CD4-positive, alpha-beta memory T cell (primary cell): Measurements from ENCODE around the gene LSM4. TPM values are rescaled to one million over a fixed set of nuclear protein-coding genes. Genes with fewer than 3 reads are reported as not detected.
A peak's percentile ranks its signal among the peaks of the same experiment; 100 is the strongest.

Experiments
- CTCF ChIA-PET: fragments of 350-600 bp; sonication (Branson Sonifier 250); formaldehyde crosslinking; loops from one replicate; lab custom pipeline; 2021; ENCODE audit warnings: inconsistent platforms; ENCODE audit not compliant: partially characterized antibody; lab: Charles Lee
- POLR2A ChIA-PET: fragments of 350-600 bp; sonication (Branson Sonifier 250); formaldehyde crosslinking; loops from one replicate; lab custom pipeline; 2021; ENCODE audit not compliant: partially characterized antibody; lab: Charles Lee
- DNase-seq, 5 donors: peaks; one replicate each; pipeline versions ENCODE4 v3.0.0 to v3.0.0-alpha.2; 2020 to 2022; ENCODE audit warnings: mixed read lengths in 1 of 5
- H3K27ac ChIP-seq: one replicate; pipeline ENCODE4 v1.7.0; 2013; ENCODE audit warnings: low read depth, low read length
- H3K27me3 ChIP-seq: 2 replicates; pipeline ENCODE4 v1.7.0; 2013; ENCODE audit warnings: mild to moderate bottlenecking, low read length, moderate library complexity; ENCODE audit not compliant: insufficient read depth
- H3K36me3 ChIP-seq: 2 replicates; pipeline ENCODE4 v1.7.0; 2013; ENCODE audit warnings: mild to moderate bottlenecking, low read length, moderate library complexity; ENCODE audit not compliant: insufficient read depth
- H3K4me1 ChIP-seq: 2 replicates; pipeline ENCODE4 v1.7.0; 2013; ENCODE audit warnings: mild to moderate bottlenecking, low read length, moderate library complexity; ENCODE audit not compliant: insufficient read depth
- H3K4me3 ChIP-seq, 2 donors: one replicate each; pipeline ENCODE4 v1.7.0; 2013; ENCODE audit warnings: low read length in 2 of 2, mild to moderate bottlenecking in 1 of 2
- H3K9me3 ChIP-seq, 2 donors: one replicate each; pipeline ENCODE4 v1.7.0; 2013; ENCODE audit warnings: low read length in 2 of 2, control low read depth in 1 of 2; ENCODE audit not compliant: control insufficient read depth in 1 of 2
- H3K27ac Mint-ChIP-seq, 7 donors: one replicate each; pipeline ENCODE4 v1.8.0; 2020 to 2021; ENCODE audit warnings: mixed read lengths in 7 of 7, mild to moderate bottlenecking in 6 of 7, inconsistent platforms in 3 of 7, moderate library complexity in 3 of 7
- H3K27me3 Mint-ChIP-seq, 2 donors: one replicate each; pipeline ENCODE4 v1.8.0; 2020 to 2021; ENCODE audit warnings: mixed read lengths in 2 of 2
- H3K36me3 Mint-ChIP-seq, 2 donors: one replicate each; pipeline ENCODE4 v1.8.0; 2020 to 2021; ENCODE audit warnings: mixed read lengths in 2 of 2, inconsistent platforms in 1 of 2, mild to moderate bottlenecking in 1 of 2
- H3K4me1 Mint-ChIP-seq, 4 donors: one replicate each; pipeline ENCODE4 v1.8.0; 2020 to 2021; ENCODE audit warnings: mixed read lengths in 4 of 4, mild to moderate bottlenecking in 1 of 4
- H3K4me3 Mint-ChIP-seq, 8 donors: one replicate each; pipeline ENCODE4 v1.8.0; 2020 to 2021; ENCODE audit warnings: mixed read lengths in 8 of 8, mild to moderate bottlenecking in 7 of 8, moderate library complexity in 6 of 8, inconsistent platforms in 3 of 8
- H3K9me3 Mint-ChIP-seq, 8 donors: one replicate each; pipeline ENCODE4 v1.8.0; 2020 to 2021; ENCODE audit warnings: mixed read lengths in 8 of 8, mild to moderate bottlenecking in 5 of 8, inconsistent platforms in 3 of 8, moderate library complexity in 1 of 8
- intact Hi-C: fragments of 100-400 bp; cut with micrococcal nuclease; formaldehyde crosslinking; loops from one replicate; pipeline ENCODE4 v1.15.1; 2023
- polyA plus RNA-seq, 2 donors: library from polyadenylated mRNA; unstranded; fragments of 300-500 nt; fragmentation: Illumina TruSeq; gene quantifications; one replicate each; pipeline ENCODE4 v1.2.3, GENCODE V29; 2021
- total RNA-seq, 2 experiments: library from RNA; stranded (reverse); gene quantifications; one replicate each; pipeline ENCODE4 v1.2.3, GENCODE V29; 2021

LSM4 gene
- total and polyA plus RNA-seq, 4 experiments from 2014 or later = 64.2 to 164 (median 93.0) TPM

- ChIA-PET POLR2A (interaction anchor here (0.8 to 10.4 kb wide), 18 partner anchors 8 to 216 kb away, joined by 3 to 1055 read pairs (median 4); partner anchors contain the start of genes IQCN, JUND, LSM4 and MPV17L2), CTCF (interaction anchor here (0.6 to 6.7 kb wide), 7 partner anchors 8 to 105 kb away, joined by 4 to 118 read pairs (median 11); partner anchors contain the start of genes JUND and LSM4)
- Mint-ChIP-seq H3K36me3 (peaks cover 4 to 22% of the 10 kb centered on the region in 2 donors), H3K27ac (peak overlapping the region; percentile 99 to 100 (median 99)), H3K4me3 (peak overlapping the region; percentile 89 to 98 (median 95)), H3K4me1 (peaks cover 19 to 54% (median 34%) of the 10 kb centered on the region in 4 donors), H3K27me3 (no peaks in the 10 kb centered on the region), H3K9me3 (peaks cover 0 to 2% (median 0%) of the 10 kb centered on the region in 8 donors)
- Histone ChIP-seq H3K27me3 (no peaks in the 10 kb centered on the region), H3K4me3 (peak overlapping the region; percentile 82 to 88), H3K4me1 (peaks cover 70% of the 10 kb centered on the region), H3K9me3 (no peaks in the 10 kb centered on the region), H3K27ac (peak overlapping the region; percentile 99), H3K36me3 (no peaks in the 10 kb centered on the region)
- DNase-seq = peak; percentile 73 to 88 (median 78)
- intact Hi-C loops = loop anchor here (1.0 kb wide), 3 partner anchors 10 to 19 kb away; partner anchors contain the start of gene LSM4
Measured at GRCh38 chr19:18304458-18305310, 18.2 kb downstream of the LSM4 start.

GRCh38 chr19:18304208-18304457, 18.7 kb downstream of the LSM4 start:
- intact Hi-C loops = loop anchor here (1.0 kb wide), 3 partner anchors 10 to 19 kb away; partner anchors contain the start of gene LSM4
- POLR2A ChIA-PET = interaction anchor here (0.9 to 10.4 kb wide), 11 partner anchors 8 to 212 kb away, joined by 3 to 1055 read pairs (median 7); partner anchors contain the start of genes IQCN, JUND, LSM4 and MPV17L2
- CTCF ChIA-PET = interaction anchor here (1.2 to 6.7 kb wide), 5 partner anchors 11 to 106 kb away, joined by 4 to 118 read pairs (median 17); partner anchors contain the start of genes JUND and LSM4
- peak overlapping the region; percentile 99 for H3K27ac ChIP-seq
- H3K9me3 Mint-ChIP-seq = peaks cover 0 to 2% (median 0%) of the 10 kb centered on the region in 8 donors
- peak overlapping the region; percentile 99 to 100 (median 99) for H3K27ac Mint-ChIP-seq
- peak overlapping the region; percentile 82 to 88 for H3K4me3 ChIP-seq
- no peaks in the 10 kb centered on the region for H3K36me3 ChIP-seq
- peaks cover 70% of the 10 kb centered on the region for H3K4me1 ChIP-seq
- H3K36me3 Mint-ChIP-seq = peaks cover 4 to 22% of the 10 kb centered on the region in 2 donors
- no peaks in the 10 kb centered on the region for H3K9me3 ChIP-seq
- H3K4me3 Mint-ChIP-seq = peak overlapping the region; percentile 89 to 98 (median 95)
- H3K27me3 ChIP-seq = no peaks in the 10 kb centered on the region
- no peak for DNase-seq
- H3K27me3 Mint-ChIP-seq = no peaks in the 10 kb centered on the region
- peaks cover 19 to 54% (median 34%) of the 10 kb centered on the region in 4 donors for H3K4me1 Mint-ChIP-seq

GRCh38 chr19:18301718-18302111, 21.2 kb downstream of the LSM4 start:
- ChIA-PET CTCF (interaction anchor here (1.1 to 6.7 kb wide), 4 partner anchors 9 to 23 kb away, joined by 3 to 118 read pairs (median 3); partner anchors contain the start of genes JUND and LSM4), POLR2A (interaction anchor here (1.5 to 10.4 kb wide), 3 partner anchors 17 to 20 kb away, joined by 5 to 1055 read pairs (median 105); partner anchors contain the start of genes IQCN, JUND and LSM4)
- no peaks in the 10 kb centered on the region for H3K9me3 Mint-ChIP-seq
- H3K27ac ChIP-seq = peak overlapping the region; percentile 47
- H3K4me1 Mint-ChIP-seq = peaks cover 10 to 39% (median 24%) of the 10 kb centered on the region in 4 donors
- no peak for DNase-seq
- H3K36me3 ChIP-seq = no peaks in the 10 kb centered on the region
- no peaks in the 10 kb centered on the region for H3K9me3 ChIP-seq
- H3K27me3 Mint-ChIP-seq = no peaks in the 10 kb centered on the region
- peak overlapping the region; percentile 55 to 89 (median 84) for H3K27ac Mint-ChIP-seq
- H3K36me3 Mint-ChIP-seq = peaks cover 0 to 15% of the 10 kb centered on the region in 2 donors
- no peak overlapping the region for H3K4me3 ChIP-seq
- H3K4me1 ChIP-seq = peaks cover 50% of the 10 kb centered on the region
- H3K27me3 ChIP-seq = no peaks in the 10 kb centered on the region
- H3K4me3 Mint-ChIP-seq = peak overlapping the region in 5 of 8 donors; percentile 21 to 64 (median 50)
- intact Hi-C loops = no loop called here

GRCh38 chr19:18300930-18301717, 21.8 kb downstream of the LSM4 start:
- peaks cover 44% of the 10 kb centered on the region for H3K4me1 ChIP-seq
- no peaks in the 10 kb centered on the region for H3K9me3 Mint-ChIP-seq
- no peaks in the 10 kb centered on the region for H3K36me3 ChIP-seq
- H3K4me3 ChIP-seq = no peak overlapping the region
- H3K27me3 Mint-ChIP-seq = no peaks in the 10 kb centered on the region
- intact Hi-C loops = no loop called here
- no peak for DNase-seq
- POLR2A ChIA-PET = interaction anchor here (1.5 to 10.4 kb wide), 3 partner anchors 17 to 20 kb away, joined by 5 to 1055 read pairs (median 105); partner anchors contain the start of genes IQCN, JUND and LSM4
- no peaks in the 10 kb centered on the region for H3K27me3 ChIP-seq
- H3K4me1 Mint-ChIP-seq = peaks cover 7 to 39% (median 21%) of the 10 kb centered on the region in 4 donors
- no peaks in the 10 kb centered on the region for H3K9me3 ChIP-seq
- no peak overlapping the region for H3K4me3 Mint-ChIP-seq
- CTCF ChIA-PET = interaction anchor here (1.1 to 6.7 kb wide), 3 partner anchors 9 to 21 kb away, joined by 3 to 118 read pairs (median 3); partner anchors contain the start of genes JUND and LSM4
- peak overlapping the region; percentile 47 for H3K27ac ChIP-seq
- peak overlapping the region; percentile 31 to 87 (median 75) for H3K27ac Mint-ChIP-seq
- peaks cover 0 to 15% of the 10 kb centered on the region in 2 donors for H3K36me3 Mint-ChIP-seq

- no peaks in the 10 kb centered on the region for H3K9me3 ChIP-seq
- intact Hi-C loops = no loop called here
- H3K4me3 ChIP-seq = no peak overlapping the region
- H3K4me1 Mint-ChIP-seq = peaks cover 9 to 37% (median 18%) of the 10 kb centered on the region in 4 donors
- H3K27me3 ChIP-seq = no peaks in the 10 kb centered on the region
- no peaks in the 10 kb centered on the region for H3K27me3 Mint-ChIP-seq
- H3K36me3 ChIP-seq = no peaks in the 10 kb centered on the region
- POLR2A ChIA-PET = interaction anchor here (0.6 to 10.4 kb wide), 4 partner anchors 15 to 79 kb away, joined by 3 to 1055 read pairs (median 55); partner anchors contain the start of genes IQCN, JUND and LSM4
- no peak overlapping the region for H3K27ac ChIP-seq
- no peaks in the 10 kb centered on the region for H3K9me3 Mint-ChIP-seq
- CTCF ChIA-PET = interaction anchor here (6.7 kb wide), 1 partner anchor 20 kb away, joined by 118 read pairs; the partner anchor contains the start of gene JUND
- peak overlapping the region in 2 of 7 donors; percentile 30 to 52 for H3K27ac Mint-ChIP-seq
- peak overlapping the region in 1 of 8 donors; percentile 35 for H3K4me3 Mint-ChIP-seq
- peaks cover 0 to 10% of the 10 kb centered on the region in 2 donors for H3K36me3 Mint-ChIP-seq
- DNase-seq = no peak
- H3K4me1 ChIP-seq = peaks cover 39% of the 10 kb centered on the region
Measured at GRCh38 chr19:18299654-18300053, 23.2 kb downstream of the LSM4 start.

- Histone ChIP-seq H3K36me3 (no peaks in the 10 kb centered on the region), H3K4me3 (no peak overlapping the region), H3K27me3 (no peaks in the 10 kb centered on the region), H3K4me1 (peaks cover 41% of the 10 kb centered on the region), H3K27ac (no peak overlapping the region), H3K9me3 (no peaks in the 10 kb centered on the region)
- DNase-seq = no peak
- ChIA-PET CTCF (no interaction called here), POLR2A (interaction anchor here (1.4 to 10.4 kb wide), 2 partner anchors 14 to 19 kb away, joined by 5 to 1055 read pairs; partner anchors contain the start of genes IQCN and JUND)
- Mint-ChIP-seq H3K9me3 (no peaks in the 10 kb centered on the region), H3K4me1 (peaks cover 14 to 37% (median 23%) of the 10 kb centered on the region in 4 donors), H3K4me3 (no peak overlapping the region), H3K36me3 (peaks cover 0 to 4% of the 10 kb centered on the region in 2 donors), H3K27me3 (no peaks in the 10 kb centered on the region), H3K27ac (peak overlapping the region in 3 of 7 donors; percentile 35 to 68 (median 57))
- intact Hi-C loops = no loop called here
Measured at GRCh38 chr19:18298601-18299000, 24.3 kb downstream of the LSM4 start.
